ENCODE results near the gene SEH1L. TPM values are rescaled to one million over a fixed set of nuclear protein-coding genes. Genes with fewer than 3 reads are reported as not detected.

Gene SEH1L
- total RNA-seq, 1 donor from 2014 or later: 48.6 TPM

- Histone ChIP-seq H4K20me1 (ENCODE audit: low read depth) (no peaks in the 10 kb centered on the region), H3K79me2 (ENCODE audit: low read depth) (peaks cover 46% of the 10 kb centered on the region), H3F3A (ENCODE audit: low read depth) (peaks cover 32% of the 10 kb centered on the region), H3K4me2 (peak overlapping the region; percentile 71), H3K4me1 (peaks cover 6% of the 10 kb centered on the region), H3K27ac (peak overlapping the region; percentile 92), H3K9ac (no peak overlapping the region), H3K4me3 (peak overlapping the region; percentile 63), H3K9me3 (ENCODE audit: low read depth) (no peaks in the 10 kb centered on the region), H3K36me3 (peaks cover 5% of the 10 kb centered on the region), H2AFZ (replicated peaks) (peak overlapping the region; percentile 87), H3K27me3 (no peaks in the 10 kb centered on the region)
- peak overlapping the region; percentile 95 for H3K4me3 Mint-ChIP-seq
- H3K27me3 Mint-ChIP-seq (ENCODE audit: insufficient read depth, low read depth): peaks cover 4% of the 10 kb centered on the region
- peak; percentile 87 for DNase-seq (ENCODE audit: low spot score)
- H3K4me1 Mint-ChIP-seq: peaks cover 19% of the 10 kb centered on the region
- peak overlapping the region; percentile 87 for H3K27ac Mint-ChIP-seq
- H3K36me3 Mint-ChIP-seq: peaks cover 25% of the 10 kb centered on the region
- TF ChIP-seq EZH2phosphoT487 (IDR thresholded peaks at IDR 0.05): no peak
- no peak for TF ChIP-seq EZH2 (IDR thresholded peaks at IDR 0.05)
- TF ChIP-seq CTCF (IDR thresholded peaks at IDR 0.05): no peak
- H3K9me3 Mint-ChIP-seq: peaks cover 11% of the 10 kb centered on the region
Measured at GRCh38 chr18:12948050-12948804, 416 bp downstream of the SEH1L start.

GRCh38 chr18:12958478-12958877 is 10.7 kb downstream of the SEH1L start:
- H3K79me2 ChIP-seq (ENCODE audit: low read depth): peaks cover 47% of the 10 kb centered on the region
- H3K27me3 Mint-ChIP-seq (ENCODE audit: insufficient read depth, low read depth): no peaks in the 10 kb centered on the region

GRCh38 chr18:12960395-12960794 is 12.6 kb downstream of the SEH1L start:
- Mint-ChIP-seq H3K36me3 (peaks cover 38% of the 10 kb centered on the region), H3K27me3 (ENCODE audit: insufficient read depth, low read depth) (no peaks in the 10 kb centered on the region), H3K4me3 (no peak overlapping the region), H3K9me3 (peaks cover 2% of the 10 kb centered on the region), H3K27ac (no peak overlapping the region), H3K4me1 (no peaks in the 10 kb centered on the region)
- no peak overlapping the region for H3K4me3 ChIP-seq
- H2AFZ ChIP-seq (replicated peaks): no peak overlapping the region
- H3K27me3 ChIP-seq: no peaks in the 10 kb centered on the region
- H3K79me2 ChIP-seq (ENCODE audit: low read depth): peaks cover 37% of the 10 kb centered on the region
- DNase-seq (ENCODE audit: low spot score): no peak
- no peaks in the 10 kb centered on the region for H3K9me3 ChIP-seq (ENCODE audit: low read depth)
- TF ChIP-seq EZH2 (IDR thresholded peaks at IDR 0.05): no peak
- TF ChIP-seq EZH2phosphoT487 (IDR thresholded peaks at IDR 0.05): no peak
- H3K4me1 ChIP-seq: no peaks in the 10 kb centered on the region
- H3F3A ChIP-seq (ENCODE audit: low read depth): no peaks in the 10 kb centered on the region
- no peak overlapping the region for H3K27ac ChIP-seq
- no peak overlapping the region for H3K9ac ChIP-seq
- H4K20me1 ChIP-seq (ENCODE audit: low read depth): peaks cover 10% of the 10 kb centered on the region
- H3K4me2 ChIP-seq: no peak overlapping the region
- H3K36me3 ChIP-seq: peaks cover 22% of the 10 kb centered on the region

More at GRCh38 chr18:12958478-12958877, 10.7 kb downstream of the SEH1L start:
- Mint-ChIP-seq H3K4me3 (no peak overlapping the region), H3K4me1 (no peaks in the 10 kb centered on the region), H3K36me3 (peaks cover 31% of the 10 kb centered on the region), H3K27ac (no peak overlapping the region), H3K9me3 (peaks cover 2% of the 10 kb centered on the region)
- Histone ChIP-seq H3K4me3 (no peak overlapping the region), H3K9me3 (ENCODE audit: low read depth) (no peaks in the 10 kb centered on the region), H2AFZ (replicated peaks) (no peak overlapping the region), H3K9ac (no peak overlapping the region), H3K27ac (no peak overlapping the region), H3F3A (ENCODE audit: low read depth) (no peaks in the 10 kb centered on the region), H3K36me3 (peaks cover 11% of the 10 kb centered on the region), H3K4me1 (no peaks in the 10 kb centered on the region), H4K20me1 (ENCODE audit: low read depth) (peaks cover 10% of the 10 kb centered on the region), H3K27me3 (no peaks in the 10 kb centered on the region), H3K4me2 (no peak overlapping the region)
- no peak for DNase-seq (ENCODE audit: low spot score)
- no peak for TF ChIP-seq EZH2 (IDR thresholded peaks at IDR 0.05)

GRCh38 chr18:12960853-12961397 is 13.1 kb downstream of the SEH1L start:
- H3K4me3 Mint-ChIP-seq: no peak overlapping the region
- H3K4me1 Mint-ChIP-seq: no peaks in the 10 kb centered on the region
- Histone ChIP-seq H3K27ac (no peak overlapping the region), H2AFZ (replicated peaks) (no peak overlapping the region), H3K4me2 (no peak overlapping the region), H4K20me1 (ENCODE audit: low read depth) (peaks cover 10% of the 10 kb centered on the region), H3K9me3 (ENCODE audit: low read depth) (no peaks in the 10 kb centered on the region), H3K9ac (no peak overlapping the region), H3K4me3 (no peak overlapping the region), H3K79me2 (ENCODE audit: low read depth) (peaks cover 37% of the 10 kb centered on the region), H3K27me3 (no peaks in the 10 kb centered on the region), H3K36me3 (peaks cover 25% of the 10 kb centered on the region), H3F3A (ENCODE audit: low read depth) (no peaks in the 10 kb centered on the region), H3K4me1 (no peaks in the 10 kb centered on the region)
- H3K36me3 Mint-ChIP-seq: peaks cover 40% of the 10 kb centered on the region
- H3K27ac Mint-ChIP-seq: peak overlapping the region; percentile 76
- no peak for TF ChIP-seq CTCF (IDR thresholded peaks at IDR 0.05)
- no peak for TF ChIP-seq EZH2phosphoT487 (IDR thresholded peaks at IDR 0.05)
- TF ChIP-seq EZH2 (IDR thresholded peaks at IDR 0.05): no peak
- peaks cover 2% of the 10 kb centered on the region for H3K9me3 Mint-ChIP-seq
- H3K27me3 Mint-ChIP-seq (ENCODE audit: insufficient read depth, low read depth): no peaks in the 10 kb centered on the region
- no peak for DNase-seq (ENCODE audit: low spot score)
